RCC 7860 (cell line): ENCODE results near the gene PDE3B.
A peak's percentile ranks its signal among the peaks of the same experiment; 100 is the strongest.

Source experiments
- DNase-seq: peaks from one replicate; pipeline ENCODE4 v3.0.0-alpha.2; 2015; ENCODE audit warnings: low spot score
- FAIRE-seq: peaks from 2 replicates; lab custom pipeline; 2012; peaks lifted over from hg19 to GRCh38; lab: Jason Lieb, UNC

Gene PDE3B

GRCh38 chr11:14907411-14908213 is 264.0 kb downstream of the PDE3B start:
- FAIRE-seq (no peak), DNase-seq (no peak)

- DNase-seq (peak; percentile 21), FAIRE-seq (no peak)
These were observed 264.7 kb downstream of the PDE3B start for GRCh38 chr11:14908214-14908880.

- FAIRE-seq (no peak), DNase-seq (no peak)
These were observed 270.9 kb downstream of the PDE3B start for GRCh38 chr11:14914536-14914935.

- FAIRE-seq (no peak), DNase-seq (no peak)
These were observed 272.8 kb downstream of the PDE3B start for GRCh38 chr11:14916403-14916802.
